CMK (cell line): ENCODE data around the gene OR56A4.
"Not testable (repeated sequence)": the region's sequence is repeated elsewhere in the genome, so short reads cannot be mapped to it uniquely, and the experiment has no call there.

Source experiments
- DNase-seq: peaks from one replicate; pipeline ENCODE4 v3.0.0-alpha.2; 2010; ENCODE audit warnings: low read depth

Gene OR56A4

DNA sequence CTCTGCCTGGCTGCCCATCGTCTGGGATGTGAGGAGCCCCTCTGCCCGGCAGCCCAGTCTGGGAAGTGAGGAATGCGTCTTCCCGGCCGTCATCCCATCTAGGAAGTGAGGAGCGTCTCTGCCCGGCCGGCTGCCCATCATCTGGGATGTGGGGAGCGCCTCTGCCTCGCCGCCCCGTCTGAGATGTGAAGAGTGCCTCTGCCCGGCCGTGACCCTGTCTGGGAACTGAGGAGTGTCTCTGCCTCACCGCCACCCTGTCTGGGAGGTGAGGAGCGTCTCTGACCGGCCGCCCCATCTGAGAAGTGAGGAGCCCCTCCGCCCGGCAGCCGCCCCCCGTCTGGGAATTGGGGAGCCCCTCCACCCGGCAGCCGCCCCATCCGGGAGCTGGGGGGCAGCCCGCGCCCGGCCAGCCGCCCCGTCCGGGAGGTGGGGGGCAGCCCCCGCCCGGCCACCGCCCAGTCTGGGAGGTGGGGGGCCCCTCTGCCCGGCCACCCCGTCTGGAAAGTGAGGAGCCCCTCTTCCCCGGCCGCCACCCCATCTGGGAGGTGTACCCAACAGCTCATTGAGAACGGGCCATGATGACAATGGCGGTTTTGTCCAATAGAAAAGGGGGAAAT, 45.9 kb downstream of the OR56A4 start:
- not testable (repeated sequence) for DNase-seq

DNA sequence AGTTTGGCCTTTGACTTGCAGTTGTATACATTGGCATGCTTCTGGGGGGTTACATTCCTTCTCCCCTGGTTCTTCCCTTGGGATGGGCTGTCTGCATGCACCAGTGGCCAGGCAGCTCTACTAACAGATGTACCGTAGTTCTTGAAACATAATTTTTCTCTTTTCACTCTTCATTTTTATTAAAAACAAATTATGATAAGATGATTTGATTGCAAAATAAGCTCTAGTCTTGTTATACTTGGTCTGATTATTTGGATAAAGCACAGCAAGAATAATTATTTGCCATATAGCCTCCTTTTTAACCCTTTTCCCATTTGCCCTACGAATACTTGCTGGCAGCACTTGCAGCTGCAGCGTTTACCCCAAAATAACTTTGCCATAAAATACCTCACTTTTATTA, 51.2 kb downstream of the OR56A4 start:
- no peak for DNase-seq
